Gastroesophageal sphincter (tissue), 3 donors: ENCODE results near the gene CYB561.

Experiments
- EP300 ChIP-seq: sonication (generic); formaldehyde crosslinking; IDR thresholded peaks from one replicate; pipeline ENCODE4 v1.6.1; 2017; ENCODE audit warnings: antibody characterized with exemption, mild to moderate bottlenecking
- POLR2A ChIP-seq, 2 donors: fragments of 450-650 bp; IDR thresholded peaks; one replicate each; pipeline ENCODE4 v1.6.1; 2017; ENCODE audit warnings: antibody characterized with exemption in 2 of 2, mild to moderate bottlenecking in 2 of 2, moderate library complexity in 1 of 2
- POLR2AphosphoS5 ChIP-seq: sonication (generic); formaldehyde crosslinking; IDR thresholded peaks from one replicate; pipeline ENCODE4 v1.6.1; 2017; ENCODE audit warnings: antibody characterized with exemption
- TF ChIP-seq, protein P1 (sequence below), 4 experiments: fragments of 200-600 bp in 2 of 4; fragments of 450-650 bp in 2 of 4; sonication (generic) in 1 of 4; IDR thresholded peaks; one replicate each; pipeline ENCODE4 v1.5.1; 2017 to 2019; ENCODE audit warnings: antibody characterized with exemption in 4 of 4, mild to moderate bottlenecking in 2 of 4, moderate library complexity in 2 of 4

DNA sequence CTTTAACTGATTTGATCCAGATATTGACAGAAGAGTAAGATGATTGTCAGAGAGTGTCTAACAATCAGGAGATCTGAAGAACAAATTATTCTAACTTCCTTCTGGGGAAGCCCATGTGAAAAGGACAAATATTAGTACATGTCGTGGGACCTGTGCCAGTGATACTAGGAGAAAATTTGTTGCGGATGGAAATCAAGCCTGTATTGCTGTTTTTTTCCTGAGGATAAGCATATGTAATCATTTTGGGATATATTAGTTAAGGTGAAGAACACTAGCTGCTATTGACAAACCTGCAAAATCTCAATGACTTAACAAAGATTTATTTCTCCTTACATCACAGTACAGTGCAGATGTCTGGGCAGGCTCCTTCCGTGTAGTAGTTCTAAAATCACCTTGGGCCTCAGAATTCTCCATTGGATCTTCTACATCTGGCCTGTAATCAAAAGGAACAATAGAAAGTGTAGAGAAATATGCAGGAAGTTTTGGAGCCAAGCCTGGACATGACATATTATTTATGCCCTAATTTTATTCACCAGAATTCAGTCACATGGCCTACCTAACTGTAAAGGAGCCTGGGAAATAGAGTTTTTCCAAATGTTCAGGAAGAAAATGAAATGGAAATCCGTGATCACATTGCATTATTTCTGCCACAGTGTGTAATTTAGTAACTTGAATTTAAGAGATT, 58.3 kb downstream of the CYB561 start:
- TF ChIP-seq, protein P1, sequence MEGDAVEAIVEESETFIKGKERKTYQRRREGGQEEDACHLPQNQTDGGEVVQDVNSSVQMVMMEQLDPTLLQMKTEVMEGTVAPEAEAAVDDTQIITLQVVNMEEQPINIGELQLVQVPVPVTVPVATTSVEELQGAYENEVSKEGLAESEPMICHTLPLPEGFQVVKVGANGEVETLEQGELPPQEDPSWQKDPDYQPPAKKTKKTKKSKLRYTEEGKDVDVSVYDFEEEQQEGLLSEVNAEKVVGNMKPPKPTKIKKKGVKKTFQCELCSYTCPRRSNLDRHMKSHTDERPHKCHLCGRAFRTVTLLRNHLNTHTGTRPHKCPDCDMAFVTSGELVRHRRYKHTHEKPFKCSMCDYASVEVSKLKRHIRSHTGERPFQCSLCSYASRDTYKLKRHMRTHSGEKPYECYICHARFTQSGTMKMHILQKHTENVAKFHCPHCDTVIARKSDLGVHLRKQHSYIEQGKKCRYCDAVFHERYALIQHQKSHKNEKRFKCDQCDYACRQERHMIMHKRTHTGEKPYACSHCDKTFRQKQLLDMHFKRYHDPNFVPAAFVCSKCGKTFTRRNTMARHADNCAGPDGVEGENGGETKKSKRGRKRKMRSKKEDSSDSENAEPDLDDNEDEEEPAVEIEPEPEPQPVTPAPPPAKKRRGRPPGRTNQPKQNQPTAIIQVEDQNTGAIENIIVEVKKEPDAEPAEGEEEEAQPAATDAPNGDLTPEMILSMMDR (IDR thresholded peaks at IDR 0.05) = no peak
- TF ChIP-seq POLR2AphosphoS5 (no peak), POLR2A (IDR thresholded peaks at IDR 0.05) (no peak), EP300 (no peak)
